Gastrocnemius medialis (tissue), 4 donors: ENCODE data around the gene SEPTIN6. TPM values are rescaled to one million over a fixed set of nuclear protein-coding genes. Genes with fewer than 3 reads are reported as not detected.
"Not testable (repeated sequence)": the region's sequence is repeated elsewhere in the genome, so short reads cannot be mapped to it uniquely, and the experiment has no call there.

Experiments used
- ATAC-seq, 2 donors: fragments of 150-250 bp; one replicate each; pipeline ENCODE4 v1.9.1; 2016
- DNase-seq, 2 donors: peaks; one replicate each; pipeline ENCODE4 v3.0.0-alpha.2; 2019
- H3K27ac ChIP-seq, 4 donors: fragments of 200-600 bp; sonication (generic); 1 replicate in 1 of 4; 2 replicates in 3 of 4; pipeline ENCODE4 v1.5.1; 2016 to 2018; ENCODE audit warnings: mild to moderate bottlenecking in 2 of 4, moderate library complexity in 1 of 4
- H3K27me3 ChIP-seq, 3 donors: fragments of 200-600 bp; sonication (generic) in 2 of 3; 1 replicate in 1 of 3; 2 replicates in 2 of 3; pipeline versions ENCODE4 v1.5.1 to v1.6.0; 2016 to 2019; ENCODE audit warnings: mild to moderate bottlenecking in 1 of 3, moderate library complexity in 1 of 3
- H3K36me3 ChIP-seq, 2 donors: fragments of 200-600 bp; sonication (generic) in 1 of 2; one replicate each; pipeline ENCODE4 v1.5.1; 2017 to 2018
- H3K4me1 ChIP-seq, 2 donors: fragments of 200-600 bp; sonication (generic) in 1 of 2; one replicate each; pipeline ENCODE4 v1.5.1; 2016 to 2017; ENCODE audit warnings: mild to moderate bottlenecking in 2 of 2
- H3K4me3 ChIP-seq, 4 donors: fragments of 200-600 bp; sonication (generic) in 3 of 4; 1 replicate in 1 of 4; 2 replicates in 3 of 4; pipeline ENCODE4 v1.5.1; 2016 to 2019; ENCODE audit warnings: mild to moderate bottlenecking in 2 of 4
- H3K9me3 ChIP-seq, 3 donors: fragments of 200-600 bp; sonication (generic) in 2 of 3; 1 replicate in 1 of 3; 2 replicates in 2 of 3; pipeline ENCODE4 v1.5.1; 2016 to 2019
- POLR2A ChIP-seq, 2 donors: fragments of 450-650 bp; IDR thresholded peaks; one replicate each; pipeline ENCODE4 v1.6.1; 2017; ENCODE audit warnings: antibody characterized with exemption in 2 of 2, mild to moderate bottlenecking in 2 of 2, moderate library complexity in 2 of 2
- in situ Hi-C, 4 donors: fragments of 200-750 bp; cut with MboI; loops; one replicate each; pipeline versions ENCODE4 v1.15.0 to v1.8.0; 2017; ENCODE audit warnings: low sequenced_read_pairs in 4 of 4
- intact Hi-C: fragments of 100-400 bp; cut with DNase I; formaldehyde crosslinking; loops from one replicate; pipeline ENCODE4 v1.15.1; 2023; ENCODE audit warnings: low total_unique reads
- total RNA-seq, 4 donors: library from RNA; depleted of rRNA; stranded (reverse); fragments of >200 nt; gene quantifications; one replicate each; pipeline versions ENCODE4 v1.1.0 to v1.2.3, GENCODE V29; 2016
- TF ChIP-seq, protein P1 (sequence below), 5 experiments: fragments of 450-650 bp in 3 of 5; fragments of 200-600 bp in 2 of 5; sonication (generic) in 2 of 5; IDR thresholded peaks in 4 of 5; conservative IDR thresholded peaks in 1 of 5; 1 replicate in 4 of 5; 2 replicates in 1 of 5; pipeline ENCODE4 v1.5.1; 2016 to 2019; ENCODE audit warnings: antibody characterized with exemption in 5 of 5, mild to moderate bottlenecking in 3 of 5, moderate library complexity in 3 of 5

Gene SEPTIN6
- total RNA-seq, 4 donors from 2014 or later = 1.2 to 11.1 (median 3.5) TPM

DNA sequence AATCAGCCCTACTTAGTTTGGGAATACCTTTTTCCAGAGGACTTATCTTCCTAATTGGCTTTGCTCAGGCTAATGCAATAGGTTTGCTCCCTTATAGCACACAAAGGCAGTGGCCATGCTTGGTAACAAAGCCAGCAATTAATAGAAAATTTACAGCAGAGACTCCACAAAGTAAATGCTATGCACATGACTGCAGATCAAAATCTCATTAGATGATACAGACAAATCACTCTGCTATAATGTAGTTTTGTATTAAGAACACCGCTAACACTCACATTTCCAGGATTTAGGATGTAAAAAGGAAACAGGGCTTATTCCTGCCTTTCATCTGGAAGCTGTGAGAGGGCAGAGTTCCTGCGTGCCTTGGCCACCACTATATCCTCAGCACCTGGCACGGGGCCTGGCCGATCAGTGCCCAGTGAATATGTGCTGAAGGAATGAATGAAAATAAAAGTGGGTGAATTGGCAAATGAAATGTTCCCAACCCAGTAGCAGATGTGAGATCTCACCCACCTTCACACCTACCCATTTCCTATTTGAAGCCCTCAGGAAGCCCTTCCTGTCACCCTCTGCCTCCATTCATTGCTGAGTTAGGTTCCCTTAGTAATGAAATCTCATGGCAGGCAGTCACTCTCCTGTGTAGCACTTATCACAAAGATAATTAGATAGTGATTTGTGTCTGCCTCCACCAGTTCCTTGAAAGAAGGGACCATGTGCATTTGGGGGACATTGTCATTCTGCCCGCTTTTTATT lies 5.1 kb downstream of the SEPTIN6 start:
- TF ChIP-seq POLR2A (IDR thresholded peaks at IDR 0.05) = no peak
- TF ChIP-seq, protein P1, sequence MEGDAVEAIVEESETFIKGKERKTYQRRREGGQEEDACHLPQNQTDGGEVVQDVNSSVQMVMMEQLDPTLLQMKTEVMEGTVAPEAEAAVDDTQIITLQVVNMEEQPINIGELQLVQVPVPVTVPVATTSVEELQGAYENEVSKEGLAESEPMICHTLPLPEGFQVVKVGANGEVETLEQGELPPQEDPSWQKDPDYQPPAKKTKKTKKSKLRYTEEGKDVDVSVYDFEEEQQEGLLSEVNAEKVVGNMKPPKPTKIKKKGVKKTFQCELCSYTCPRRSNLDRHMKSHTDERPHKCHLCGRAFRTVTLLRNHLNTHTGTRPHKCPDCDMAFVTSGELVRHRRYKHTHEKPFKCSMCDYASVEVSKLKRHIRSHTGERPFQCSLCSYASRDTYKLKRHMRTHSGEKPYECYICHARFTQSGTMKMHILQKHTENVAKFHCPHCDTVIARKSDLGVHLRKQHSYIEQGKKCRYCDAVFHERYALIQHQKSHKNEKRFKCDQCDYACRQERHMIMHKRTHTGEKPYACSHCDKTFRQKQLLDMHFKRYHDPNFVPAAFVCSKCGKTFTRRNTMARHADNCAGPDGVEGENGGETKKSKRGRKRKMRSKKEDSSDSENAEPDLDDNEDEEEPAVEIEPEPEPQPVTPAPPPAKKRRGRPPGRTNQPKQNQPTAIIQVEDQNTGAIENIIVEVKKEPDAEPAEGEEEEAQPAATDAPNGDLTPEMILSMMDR (IDR thresholded peaks at IDR 0.05 in 4 of 5, conservative IDR thresholded peaks at IDR 0.05 in 1 of 5) = no peak
- no peaks in the 10 kb centered on the region for H3K36me3 ChIP-seq
- no peak overlapping the region for H3K27ac ChIP-seq
- DNase-seq (no peak), ATAC-seq (no peak)
- in situ Hi-C loops (no loop called here), intact Hi-C loops (no loop called here)
- no peak overlapping the region for H3K4me3 ChIP-seq
- no peaks in the 10 kb centered on the region for H3K9me3 ChIP-seq
- H3K4me1 ChIP-seq = no peaks in the 10 kb centered on the region
- H3K27me3 ChIP-seq = no peaks in the 10 kb centered on the region

- intact Hi-C loops = no loop called here
- in situ Hi-C loops = no loop called here
- no peaks in the 10 kb centered on the region for H3K9me3 ChIP-seq
- ATAC-seq (peak in 1 of 2 donors; percentile 19), DNase-seq (no peak)
- no peak overlapping the region for H3K4me3 ChIP-seq
- H3K27me3 ChIP-seq = no peaks in the 10 kb centered on the region
- TF ChIP-seq POLR2A (IDR thresholded peaks at IDR 0.05) = no peak
- TF ChIP-seq, protein P1 (IDR thresholded peaks at IDR 0.05 in 4 of 5, conservative IDR thresholded peaks at IDR 0.05 in 1 of 5) = no peak
- H3K36me3 ChIP-seq = no peaks in the 10 kb centered on the region
- H3K4me1 ChIP-seq = no peaks in the 10 kb centered on the region
- peak overlapping the region; percentile 68 to 77 (median 72) for H3K27ac ChIP-seq
Measured at GRCh38 chrX:119686087-119686691, 6.8 kb downstream of the SEPTIN6 start.

- H3K9me3 ChIP-seq = no peaks in the 10 kb centered on the region
- in situ Hi-C loops (no loop called here), intact Hi-C loops (no loop called here)
- ATAC-seq = peak in 1 of 2 donors; percentile 46
- H3K36me3 ChIP-seq = no peaks in the 10 kb centered on the region
- no peak for TF ChIP-seq POLR2A (IDR thresholded peaks at IDR 0.05)
- TF ChIP-seq, protein P1 (IDR thresholded peaks at IDR 0.05 in 4 of 5, conservative IDR thresholded peaks at IDR 0.05 in 1 of 5) = no peak
- H3K4me1 ChIP-seq = no peaks in the 10 kb centered on the region
- H3K27me3 ChIP-seq = no peaks in the 10 kb centered on the region
- no peak overlapping the region for H3K4me3 ChIP-seq
- DNase-seq = no peak
- peak overlapping the region; percentile 68 to 77 (median 72) for H3K27ac ChIP-seq
Measured at GRCh38 chrX:119685225-119686066, 7.5 kb downstream of the SEPTIN6 start.

DNA sequence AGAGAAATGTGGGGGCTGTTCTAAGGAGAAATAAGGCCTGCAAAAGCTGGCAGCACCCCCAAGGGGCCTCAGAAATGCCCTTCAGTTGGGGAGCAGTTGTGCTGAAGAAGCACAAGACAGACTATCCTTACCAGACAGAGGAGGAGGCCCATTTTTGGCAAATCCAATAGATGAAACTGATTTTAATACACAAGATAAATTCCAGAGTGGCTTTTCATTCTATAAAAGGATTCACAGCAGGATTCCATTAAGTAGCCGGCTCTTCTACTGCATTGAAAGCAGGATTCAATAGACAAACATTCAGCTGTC lies 8.1 kb downstream of the SEPTIN6 start:
- no peak for DNase-seq
- no peak for ATAC-seq
- Histone ChIP-seq H3K36me3 (no peaks in the 10 kb centered on the region), H3K9me3 (no peaks in the 10 kb centered on the region), H3K27ac (peak overlapping the region; percentile 68 to 77 (median 72)), H3K4me1 (no peaks in the 10 kb centered on the region), H3K27me3 (no peaks in the 10 kb centered on the region), H3K4me3 (no peak overlapping the region)
- intact Hi-C loops (no loop called here), in situ Hi-C loops (no loop called here)
- TF ChIP-seq POLR2A (IDR thresholded peaks at IDR 0.05) = no peak
- TF ChIP-seq, protein P1 (IDR thresholded peaks at IDR 0.05 in 4 of 5, conservative IDR thresholded peaks at IDR 0.05 in 1 of 5) = no peak

- H3K9me3 ChIP-seq, in situ Hi-C loops, DNase-seq, H3K27ac ChIP-seq, H3K4me3 ChIP-seq, ATAC-seq, H3K27me3 ChIP-seq, intact Hi-C loops, H3K36me3 ChIP-seq, H3K4me1 ChIP-seq: not testable (repeated sequence)
Measured at GRCh38 chrX:119684312-119684711, 8.7 kb downstream of the SEPTIN6 start.
